Lower leg skin (tissue), 4 donors: ENCODE measurements around the gene CD37. TPM values are rescaled to one million over a fixed set of nuclear protein-coding genes. Genes with fewer than 3 reads are reported as not detected.

Source experiments
- microRNA-seq, 2 donors: library from miRNA; unstranded; fragments of <30 nt; microRNA quantifications; one replicate each; pipeline ENCODE4, GENCODE V29; 2016; ENCODE audit warnings: borderline replicate concordance in 2 of 2, borderline number of aligned reads in 1 of 2
- total RNA-seq, 4 donors: library from RNA; depleted of rRNA; stranded (reverse); fragments of >200 nt; gene quantifications; one replicate each; pipeline ENCODE4 v1.1.0, GENCODE V29; 2016

Gene CD37
- total RNA-seq, 4 donors from 2014 or later: 2.6 to 8.5 (median 5.9) TPM

Small RNA genes lying within 50 kb of the gene (microRNA-seq; reads per million reads assigned to microRNA genes)
- 0 reads per million in 2 donors for gene MIR4324

Other genes with a start within 250 kb of the CD37 start
- 100 to 1,000 TPM; 172 to 375 (median 285) TPM for gene SNRNP70, start 250.0 kb upstream of the CD37 start, total RNA-seq
- gene LIN7B, start 221.0 kb upstream of the CD37 start, total RNA-seq: 10 to 100 TPM; 53.9 to 62.5 (median 54.7) TPM
- 10 to 100 TPM in 1 of 4 donors, 1 to 10 TPM in 3; 4.9 to 11.2 (median 8.9) TPM for gene C19orf73, start 216.3 kb upstream of the CD37 start, total RNA-seq
- gene PPFIA3, start 215.9 kb upstream of the CD37 start, total RNA-seq: 10 to 100 TPM; 52.3 to 78.1 (median 64.4) TPM
- gene HRC, start 180.0 kb upstream of the CD37 start, total RNA-seq: 1 to 10 TPM; 1.1 to 4.0 (median 1.2) TPM
- 10 to 100 TPM; 50.7 to 76.2 (median 70.3) TPM for gene TRPM4, start 177.6 kb upstream of the CD37 start, total RNA-seq
- 1 to 10 TPM in 1 of 4 donors, under 1 TPM in 2, not detected in 1; 0.55 to 1.2 (median 0.95) TPM for gene SLC6A16, start 10.2 kb upstream of the CD37 start, total RNA-seq
- 10 to 100 TPM in 2 of 4 donors, 1 to 10 TPM in 2; 1.3 to 17.6 (median 9.8) TPM for gene TEAD2, start 27.0 kb downstream of the CD37 start, total RNA-seq
- 1 to 10 TPM in 1 of 4 donors, not detected in 3; 3.0 TPM for gene DKKL1, start 28.5 kb downstream of the CD37 start, total RNA-seq
- not detected for gene KASH5, start 52.8 kb downstream of the CD37 start, total RNA-seq
- not detected for gene PTH2, start 88.0 kb downstream of the CD37 start, total RNA-seq
- not detected for gene GFY, start 90.0 kb downstream of the CD37 start, total RNA-seq
- gene SLC17A7, start 106.1 kb downstream of the CD37 start, total RNA-seq: 1 to 10 TPM in 2 of 4 donors, under 1 TPM in 2; 0.38 to 1.4 (median 0.97) TPM
- 100 to 1,000 TPM in 3 of 4 donors, 10 to 100 TPM in 1; 79.6 to 144 (median 118) TPM for gene PIH1D1, start 116.4 kb downstream of the CD37 start, total RNA-seq
- 10 to 100 TPM; 26.6 to 47.2 (median 42.6) TPM for gene ALDH16A1, start 117.8 kb downstream of the CD37 start, total RNA-seq
- 1 to 10 TPM; 2.8 to 6.0 (median 4.4) TPM for gene FLT3LG, start 138.8 kb downstream of the CD37 start, total RNA-seq
- gene RPL13A, start 152.2 kb downstream of the CD37 start, total RNA-seq: 1,000 to 10,000 TPM; 3,727 to 4,286 (median 3,958) TPM
- 1,000 to 10,000 TPM; 4,267 to 5,958 (median 4,793) TPM for gene RPS11, start 161.0 kb downstream of the CD37 start, total RNA-seq
- 100 to 1,000 TPM; 130 to 198 (median 146) TPM for gene FCGRT, start 177.3 kb downstream of the CD37 start, total RNA-seq
- gene RCN3, start 192.6 kb downstream of the CD37 start, total RNA-seq: 10 to 100 TPM in 2 of 4 donors, 1 to 10 TPM in 2; 8.8 to 15.3 (median 10.9) TPM
- 10 to 100 TPM; 62.0 to 84.8 (median 66.8) TPM for gene NOSIP, start 245.2 kb downstream of the CD37 start, total RNA-seq
- gene PRRG2, start 245.9 kb downstream of the CD37 start, total RNA-seq: 10 to 100 TPM; 13.9 to 31.2 (median 18.6) TPM